Measurements from ENCODE around the gene TMEM200C. TPM values are rescaled to one million over a fixed set of nuclear protein-coding genes. Genes with fewer than 3 reads are reported as not detected.

TMEM200C gene
- polyA plus RNA-seq, 3 donors: not detected

- no peaks in the 10 kb centered on the region for H3K9me3 ChIP-seq (replicated peaks in 1 of 2; ENCODE audit: control insufficient read depth in 1 of 2, insufficient read depth in 1 of 2, low read length in 2 of 2)
- H3K27ac ChIP-seq (ENCODE audit: low read depth in 1 of 2, low read length in 2 of 2): no peak overlapping the region
- DNase-seq: no peak
- intact Hi-C loops (cut with micrococcal nuclease): no loop called here
- WGBS (ENCODE audit: insufficient coverage): no CpG with 5 or more reads among the region's 2 CpGs
- no peak overlapping the region for H3K9ac ChIP-seq (ENCODE audit: insufficient read depth, low read length, poor library complexity, severe bottlenecking)
- H3K4me3 ChIP-seq (replicated peaks in 1 of 3; ENCODE audit: low read depth in 2 of 3, low read length in 3 of 3): no peak overlapping the region
- Mint-ChIP-seq H3K27ac (no peak overlapping the region), H3K27me3 (ENCODE audit: low read depth in 3 of 3) (peaks cover 3 to 5% (median 3%) of the 10 kb centered on the region in 3 donors), H3K9me3 (peaks cover 0 to 3% (median 0%) of the 10 kb centered on the region in 7 donors), H3K4me1 (no peaks in the 10 kb centered on the region), H3K36me3 (no peaks in the 10 kb centered on the region), H3K4me3 (no peak overlapping the region)
- no peaks in the 10 kb centered on the region for H3K4me1 ChIP-seq (ENCODE audit: control insufficient read depth in 1 of 2, insufficient read depth in 2 of 2, low read length in 2 of 2)
- no peak overlapping the region for H2AFZ ChIP-seq (ENCODE audit: insufficient read depth, low read depth, low read length, poor library complexity, severe bottlenecking)
- H3K79me2 ChIP-seq (ENCODE audit: insufficient read depth, low read length): no peaks in the 10 kb centered on the region
- H4K20me1 ChIP-seq (ENCODE audit: insufficient read depth, low read length): no peaks in the 10 kb centered on the region
- TF ChIP-seq CTCF (IDR thresholded peaks at IDR 0.05): no peak
- no peaks in the 10 kb centered on the region for H3K36me3 ChIP-seq (replicated peaks in 1 of 2; ENCODE audit: control insufficient read depth in 1 of 2, insufficient read depth in 2 of 2, low read length in 2 of 2)
- peaks cover 0 to 2% of the 10 kb centered on the region in 2 donors for H3K27me3 ChIP-seq (ENCODE audit: control insufficient read depth in 2 of 2, insufficient read depth in 2 of 2, low read length in 2 of 2)
- H3K4me2 ChIP-seq (replicated peaks; ENCODE audit: extremely low read depth, low read length, poor library complexity, severe bottlenecking): no peak overlapping the region
These were observed 55.3 kb downstream of the TMEM200C start for GRCh38 chr18:5840025-5840424.

DNA sequence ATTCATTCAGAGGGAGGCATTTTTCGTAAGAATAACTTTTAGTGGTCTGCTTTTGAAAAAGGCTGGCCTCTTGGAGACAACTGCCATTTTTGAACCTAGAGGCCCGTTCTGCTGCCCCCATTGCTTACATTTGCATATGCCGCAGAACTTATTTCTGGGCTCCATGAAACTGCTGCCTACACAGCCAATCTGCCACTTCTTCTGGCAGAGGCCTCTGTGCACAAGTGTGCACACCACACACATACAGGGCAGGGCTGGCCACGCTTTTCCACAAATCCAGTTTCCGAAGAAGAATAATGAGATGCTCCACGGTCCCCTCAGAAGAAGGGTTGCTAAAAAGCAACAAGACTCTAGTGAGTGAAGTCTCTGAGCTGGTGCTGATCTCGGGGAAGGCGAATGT is 56.2 kb downstream of the TMEM200C start:
- Mint-ChIP-seq H3K27ac (no peak overlapping the region), H3K4me3 (no peak overlapping the region), H3K36me3 (no peaks in the 10 kb centered on the region), H3K27me3 (ENCODE audit: low read depth in 3 of 3) (peaks cover 3 to 7% (median 5%) of the 10 kb centered on the region in 3 donors), H3K9me3 (peaks cover 0 to 3% (median 0%) of the 10 kb centered on the region in 7 donors), H3K4me1 (no peaks in the 10 kb centered on the region)
- Histone ChIP-seq H3K9ac (ENCODE audit: insufficient read depth, low read length, poor library complexity, severe bottlenecking) (no peak overlapping the region), H3K9me3 (replicated peaks in 1 of 2; ENCODE audit: control insufficient read depth in 1 of 2, insufficient read depth in 1 of 2, low read length in 2 of 2) (no peaks in the 10 kb centered on the region), H4K20me1 (ENCODE audit: insufficient read depth, low read length) (no peaks in the 10 kb centered on the region), H3K27me3 (ENCODE audit: control insufficient read depth in 2 of 2, insufficient read depth in 2 of 2, low read length in 2 of 2) (peaks cover 0 to 2% of the 10 kb centered on the region in 2 donors), H3K4me2 (replicated peaks; ENCODE audit: extremely low read depth, low read length, poor library complexity, severe bottlenecking) (no peak overlapping the region), H3K4me1 (ENCODE audit: control insufficient read depth in 1 of 2, insufficient read depth in 2 of 2, low read length in 2 of 2) (no peaks in the 10 kb centered on the region), H3K36me3 (replicated peaks in 1 of 2; ENCODE audit: control insufficient read depth in 1 of 2, insufficient read depth in 2 of 2, low read length in 2 of 2) (no peaks in the 10 kb centered on the region), H2AFZ (ENCODE audit: insufficient read depth, low read depth, low read length, poor library complexity, severe bottlenecking) (no peak overlapping the region), H3K4me3 (replicated peaks in 1 of 3; ENCODE audit: low read depth in 2 of 3, low read length in 3 of 3) (no peak overlapping the region), H3K79me2 (ENCODE audit: insufficient read depth, low read length) (no peaks in the 10 kb centered on the region), H3K27ac (ENCODE audit: low read depth in 1 of 2, low read length in 2 of 2) (no peak overlapping the region)
- intact Hi-C loops (cut with micrococcal nuclease): no loop called here
- 91% methylated on average over 7 of the region's 8 CpGs for WGBS (ENCODE audit: insufficient coverage)
- no peak for TF ChIP-seq CTCF (IDR thresholded peaks at IDR 0.05)
- no peak for DNase-seq

Small RNAs within 50 kb of the gene (small RNA-seq; reads per million reads assigned to genes)
- not detected for gene MIR3976 (ENCODE audit: insufficient read length, low read depth)

Measured in CD14-positive monocyte (primary cell).